SK-N-SH (cell line): ENCODE measurements around the gene ZNF398. TPM values are rescaled to one million over a fixed set of nuclear protein-coding genes. Genes with fewer than 3 reads are reported as not detected.

Experiments
- CTCF ChIA-PET: fragments of 300-600, 350-600 bp; formaldehyde crosslinking; extraction: SDS; loops from one replicate; lab custom pipeline; 2021; lab: Yijun Ruan, JAX
- POLR2A ChIA-PET: fragments of 350-600 bp; sonication (Branson Sonifier 250); formaldehyde crosslinking; extraction: SDS; loops from one replicate; lab custom pipeline; 2020; ENCODE audit warnings: antibody characterized with exemption, inconsistent platforms; lab: Yijun Ruan, JAX
- DNase-seq: peaks from one replicate; pipeline ENCODE4 v3.0.0; 2012
- H2AFZ ChIP-seq: fragments of 200-600 bp; sonication (generic); 2 replicates; pipeline ENCODE4 v1.8.1; 2016; ENCODE audit warnings: antibody characterized with exemption, mild to moderate bottlenecking, low read depth
- H3F3A ChIP-seq: fragments of 200-600 bp; sonication (generic); replicated peaks from 2 replicates; pipeline ENCODE3; 2016; ENCODE audit warnings: antibody characterized with exemption, mild to moderate bottlenecking; ENCODE audit not compliant: insufficient read depth
- H3K27ac ChIP-seq, 2 experiments: fragments of 200-500 bp in 1 of 2; fragments of 200-600 bp in 1 of 2; sonication (Bioruptor generic) in 1 of 2; sonication (generic), shearing (Covaris generic) in 1 of 2; 2 replicates each; pipeline versions ENCODE4 v1.5.1 to v1.6.1; 2014 to 2016; ENCODE audit warnings: low read depth in 2 of 2, inconsistent platforms in 1 of 2, low read length in 1 of 2, mild to moderate bottlenecking in 1 of 2, mixed read lengths in 1 of 2
- H3K27me3 ChIP-seq: fragments of 200-600 bp; sonication (generic), shearing (Covaris generic); 2 replicates; pipeline ENCODE4 v1.6.1; 2016; ENCODE audit warnings: mixed run types; ENCODE audit not compliant: insufficient read depth
- H3K36me3 ChIP-seq, 2 experiments: fragments of 200-500 bp in 1 of 2; fragments of 200-600 bp in 1 of 2; sonication (Bioruptor generic) in 1 of 2; sonication (generic) in 1 of 2; replicated peaks in 1 of 2; 2 replicates each; pipeline versions ENCODE3 to v1.5.1; 2014 to 2016; ENCODE audit warnings: low read length in 1 of 2, mild to moderate bottlenecking in 1 of 2; ENCODE audit not compliant: insufficient read depth in 2 of 2, control insufficient read depth in 1 of 2
- H3K4me1 ChIP-seq, 2 experiments: fragments of 200-500 bp in 1 of 2; fragments of 200-600 bp in 1 of 2; sonication (Bioruptor generic) in 1 of 2; sonication (generic), shearing (Covaris generic) in 1 of 2; 2 replicates each; pipeline versions ENCODE4 v1.5.1 to v1.6.1; 2014 to 2016; ENCODE audit warnings: low read depth in 1 of 2, low read length in 1 of 2, mixed run types in 1 of 2; ENCODE audit not compliant: insufficient read depth in 2 of 2, control insufficient read depth in 1 of 2
- H3K4me2 ChIP-seq: fragments of 200-600 bp; sonication (generic), shearing (Covaris generic); 2 replicates; pipeline ENCODE4 v1.6.1; 2017; ENCODE audit warnings: mixed run types
- H3K4me3 ChIP-seq, 2 experiments: fragments of 200-500 bp in 1 of 2; fragments of 200-600 bp in 1 of 2; sonication (Bioruptor generic) in 1 of 2; sonication (generic), shearing (Covaris generic) in 1 of 2; 2 replicates each; pipeline versions ENCODE4 v1.5.1 to v1.8.1; 2014 to 2016; ENCODE audit warnings: low read depth in 2 of 2, inconsistent platforms in 1 of 2, low read length in 1 of 2, mild to moderate bottlenecking in 1 of 2, mixed read lengths in 1 of 2, moderate library complexity in 1 of 2
- H3K79me2 ChIP-seq: fragments of 200-600 bp; sonication (generic); 2 replicates; pipeline ENCODE4 v1.8.1; 2017; ENCODE audit warnings: mild to moderate bottlenecking; ENCODE audit not compliant: insufficient read depth
- H3K9ac ChIP-seq: fragments of 200-600 bp; sonication (generic); 2 replicates; pipeline ENCODE4 v1.6.1; 2017; ENCODE audit warnings: mixed run types
- H3K9me2 ChIP-seq: fragments of 200-600 bp; sonication (generic); 2 replicates; pipeline ENCODE4 v1.6.1; 2017; ENCODE audit warnings: mixed run types
- H3K9me3 ChIP-seq: fragments of 200-600 bp; sonication (generic); 2 replicates; pipeline ENCODE4 v1.6.1; 2017; ENCODE audit warnings: mixed run types, mild to moderate bottlenecking, moderate library complexity
- H4K20me1 ChIP-seq: fragments of 200-600 bp; sonication (generic); 2 replicates; pipeline ENCODE4 v1.6.1; 2017; ENCODE audit warnings: mild to moderate bottlenecking, mixed run types; ENCODE audit not compliant: insufficient read depth
- CHD2 ChIP-seq: fragments of 150-350 bp; IDR thresholded peaks from 2 replicates; pipeline ENCODE4 v1.6.1; 2018; ENCODE audit warnings: low read length; ENCODE audit not compliant: partially characterized antibody
- ELF1 ChIP-seq: IDR thresholded peaks from 2 replicates; pipeline ENCODE4 v1.4.0; 2012
- EZH2phosphoT487 ChIP-seq: fragments of 200-600 bp; sonication (generic); IDR thresholded peaks from 2 replicates; pipeline ENCODE4 v1.6.1; 2017; ENCODE audit warnings: low read depth, mixed run types, mild to moderate bottlenecking, antibody characterized with exemption, moderate library complexity, borderline replicate concordance
- FOSL2 ChIP-seq: IDR thresholded peaks from 2 replicates; pipeline ENCODE4 v1.4.0; 2012; ENCODE audit warnings: low read depth, mild to moderate bottlenecking, moderate library complexity, borderline replicate concordance
- FOXJ3 ChIP-seq: sonication (generic); formaldehyde crosslinking; IDR thresholded peaks from 2 replicates; pipeline ENCODE4 v1.5.1; 2020; ENCODE audit warnings: mild to moderate bottlenecking, missing genetic modification reagents
- MEF2A ChIP-seq: IDR thresholded peaks from 2 replicates; pipeline ENCODE4 v1.4.0; 2012; ENCODE audit warnings: low read depth, borderline replicate concordance
- MXI1 ChIP-seq: IDR thresholded peaks from 2 replicates; pipeline ENCODE4 v1.6.1; 2012; ENCODE audit warnings: mild to moderate bottlenecking, low read depth, low read length, improper control_type of control experiment
- NFIC ChIP-seq: IDR thresholded peaks from 2 replicates; pipeline ENCODE4 v1.4.0; 2012; ENCODE audit warnings: borderline replicate concordance
- NRF1 ChIP-seq: IDR thresholded peaks from 2 replicates; pipeline ENCODE4 v1.6.1; 2012; ENCODE audit warnings: low read depth, mild to moderate bottlenecking, low read length
- RAD21 ChIP-seq: IDR thresholded peaks from 2 replicates; pipeline ENCODE4 v1.6.1; 2012; ENCODE audit warnings: mild to moderate bottlenecking, low read length
- RXRA ChIP-seq: IDR thresholded peaks from 2 replicates; pipeline ENCODE4 v1.4.0; 2012; ENCODE audit warnings: low read depth, mild to moderate bottlenecking, borderline replicate concordance
- SIN3A ChIP-seq: IDR thresholded peaks from 2 replicates; pipeline ENCODE4 v1.6.1; 2012; ENCODE audit warnings: low read depth, mild to moderate bottlenecking, low read length, moderate library complexity, borderline replicate concordance
- SMC3 ChIP-seq: IDR thresholded peaks from 2 replicates; pipeline ENCODE4 v1.6.1; 2012; ENCODE audit warnings: low read depth, low read length, improper control_type of control experiment
- TAF1 ChIP-seq: IDR thresholded peaks from 2 replicates; pipeline ENCODE4 v1.6.1; 2012; ENCODE audit warnings: low read depth, mild to moderate bottlenecking, low read length, moderate library complexity, borderline replicate concordance
- TCF12 ChIP-seq: IDR thresholded peaks from 2 replicates; pipeline ENCODE4 v1.4.0; 2012
- YY1 ChIP-seq: IDR thresholded peaks from 2 replicates; pipeline ENCODE4 v1.4.0; 2012; ENCODE audit warnings: low read depth, mild to moderate bottlenecking
- WGBS: methylation state at CpG from one replicate; pipeline ENCODE4 v1.1.6; 2017; ENCODE audit warnings: low lambda C conversion rate; 5-methylcytosine and 5-hydroxymethylcytosine counted together
- polyA plus RNA-seq, 3 experiments: library from polyadenylated mRNA; depleted of rRNA; stranded (reverse); fragments of >200 nt; gene quantifications; 2 replicates each; pipeline ENCODE4 v1.2.3, GENCODE V29; 2012
- TF ChIP-seq, protein P1 (sequence below): IDR thresholded peaks from 2 replicates; pipeline ENCODE4; 2012
- TF ChIP-seq, protein P2 (sequence below): IDR thresholded peaks from 2 replicates; pipeline ENCODE4 v1.6.1; 2012; ENCODE audit warnings: mild to moderate bottlenecking, low read depth, low read length, moderate library complexity
- TF ChIP-seq, protein P3 (sequence below): IDR thresholded peaks from 2 replicates; pipeline ENCODE4 v1.4.0; 2012; ENCODE audit warnings: low read depth

The ZNF398 gene
- polyA plus RNA-seq, 1 of the 3 experiments (the other 2 are of a cell fraction), result 4.5 TPM

DNA sequence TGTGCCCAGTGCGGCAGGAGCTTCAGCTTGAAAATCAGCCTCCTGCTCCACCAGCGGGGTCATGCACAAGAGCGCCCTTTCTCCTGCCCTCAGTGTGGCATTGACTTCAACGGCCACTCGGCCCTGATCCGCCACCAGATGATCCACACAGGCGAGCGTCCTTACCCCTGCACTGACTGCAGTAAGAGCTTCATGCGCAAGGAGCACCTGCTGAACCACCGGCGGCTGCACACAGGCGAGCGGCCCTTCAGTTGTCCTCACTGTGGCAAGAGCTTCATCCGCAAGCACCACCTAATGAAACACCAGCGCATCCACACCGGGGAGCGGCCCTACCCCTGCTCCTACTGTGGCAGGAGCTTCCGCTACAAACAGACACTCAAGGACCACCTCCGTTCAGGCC, 32.0 kb downstream of the ZNF398 start:
- Histone ChIP-seq H2AFZ (no peak overlapping the region), H3K9ac (no peak overlapping the region), H3K4me2 (no peak overlapping the region), H3F3A (peaks cover 13% of the 10 kb centered on the region), H4K20me1 (0 out of 2 replicates have a peak, but pooled peaks cover 4% of the 10 kb centered on the region), H3K9me3 (no peaks in the 10 kb centered on the region), H3K27ac (no peak overlapping the region), H3K79me2 (no peaks in the 10 kb centered on the region), H3K9me2 (no peaks in the 10 kb centered on the region), H3K36me3 (peaks cover 51 to 75% of the 10 kb centered on the region in 2 experiments), H3K4me1 (peaks cover 0 to 13% of the 10 kb centered on the region in 2 experiments; a peak in 2 of 4 replicates), H3K4me3 (no peak overlapping the region), H3K27me3 (no peaks in the 10 kb centered on the region)
- 96% methylated on average over 19 of the region's 19 CpGs for WGBS
- TF ChIP-seq ELF1 (no peak), FOXJ3 (no peak), MXI1 (no peak), SIN3A (no peak), CHD2 (no peak), MEF2A (no peak), TCF12 (no peak), FOSL2 (no peak), YY1 (no peak), TAF1 (no peak), NRF1 (no peak), SMC3 (no peak), RAD21 (no peak), NFIC (no peak), RXRA (no peak), EZH2phosphoT487 (no peak)
- TF ChIP-seq, protein P1, sequence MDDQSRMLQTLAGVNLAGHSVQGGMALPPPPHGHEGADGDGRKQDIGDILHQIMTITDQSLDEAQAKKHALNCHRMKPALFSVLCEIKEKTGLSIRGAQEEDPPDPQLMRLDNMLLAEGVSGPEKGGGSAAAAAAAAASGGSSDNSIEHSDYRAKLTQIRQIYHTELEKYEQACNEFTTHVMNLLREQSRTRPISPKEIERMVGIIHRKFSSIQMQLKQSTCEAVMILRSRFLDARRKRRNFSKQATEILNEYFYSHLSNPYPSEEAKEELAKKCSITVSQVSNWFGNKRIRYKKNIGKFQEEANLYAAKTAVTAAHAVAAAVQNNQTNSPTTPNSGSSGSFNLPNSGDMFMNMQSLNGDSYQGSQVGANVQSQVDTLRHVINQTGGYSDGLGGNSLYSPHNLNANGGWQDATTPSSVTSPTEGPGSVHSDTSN, result no peak
- TF ChIP-seq, protein P2, sequence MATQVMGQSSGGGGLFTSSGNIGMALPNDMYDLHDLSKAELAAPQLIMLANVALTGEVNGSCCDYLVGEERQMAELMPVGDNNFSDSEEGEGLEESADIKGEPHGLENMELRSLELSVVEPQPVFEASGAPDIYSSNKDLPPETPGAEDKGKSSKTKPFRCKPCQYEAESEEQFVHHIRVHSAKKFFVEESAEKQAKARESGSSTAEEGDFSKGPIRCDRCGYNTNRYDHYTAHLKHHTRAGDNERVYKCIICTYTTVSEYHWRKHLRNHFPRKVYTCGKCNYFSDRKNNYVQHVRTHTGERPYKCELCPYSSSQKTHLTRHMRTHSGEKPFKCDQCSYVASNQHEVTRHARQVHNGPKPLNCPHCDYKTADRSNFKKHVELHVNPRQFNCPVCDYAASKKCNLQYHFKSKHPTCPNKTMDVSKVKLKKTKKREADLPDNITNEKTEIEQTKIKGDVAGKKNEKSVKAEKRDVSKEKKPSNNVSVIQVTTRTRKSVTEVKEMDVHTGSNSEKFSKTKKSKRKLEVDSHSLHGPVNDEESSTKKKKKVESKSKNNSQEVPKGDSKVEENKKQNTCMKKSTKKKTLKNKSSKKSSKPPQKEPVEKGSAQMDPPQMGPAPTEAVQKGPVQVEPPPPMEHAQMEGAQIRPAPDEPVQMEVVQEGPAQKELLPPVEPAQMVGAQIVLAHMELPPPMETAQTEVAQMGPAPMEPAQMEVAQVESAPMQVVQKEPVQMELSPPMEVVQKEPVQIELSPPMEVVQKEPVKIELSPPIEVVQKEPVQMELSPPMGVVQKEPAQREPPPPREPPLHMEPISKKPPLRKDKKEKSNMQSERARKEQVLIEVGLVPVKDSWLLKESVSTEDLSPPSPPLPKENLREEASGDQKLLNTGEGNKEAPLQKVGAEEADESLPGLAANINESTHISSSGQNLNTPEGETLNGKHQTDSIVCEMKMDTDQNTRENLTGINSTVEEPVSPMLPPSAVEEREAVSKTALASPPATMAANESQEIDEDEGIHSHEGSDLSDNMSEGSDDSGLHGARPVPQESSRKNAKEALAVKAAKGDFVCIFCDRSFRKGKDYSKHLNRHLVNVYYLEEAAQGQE, result no peak
- TF ChIP-seq, protein P3, sequence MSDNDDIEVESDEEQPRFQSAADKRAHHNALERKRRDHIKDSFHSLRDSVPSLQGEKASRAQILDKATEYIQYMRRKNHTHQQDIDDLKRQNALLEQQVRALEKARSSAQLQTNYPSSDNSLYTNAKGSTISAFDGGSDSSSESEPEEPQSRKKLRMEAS, result no peak
- ChIA-PET CTCF (interaction anchor here (0.9 to 5.3 kb wide), 3 partner anchors 9 to 31 kb away, joined by 3 to 28 read pairs (median 5); partner anchors contain the start of gene ZNF282), POLR2A (interaction anchor here (1.0 kb wide), 1 partner anchor 16 kb away, joined by 4 read pairs; the partner anchor contains the start of gene ZNF282)
- no peak for DNase-seq
